Endothelial cell of umbilical vein (primary cell): ENCODE results near the gene ATXN7L2.

ENCODE experiments used
- EZH2 ChIP-seq: IDR thresholded peaks from 2 replicates; pipeline ENCODE4 v1.6.1; 2012; ENCODE audit warnings: borderline replicate concordance, low read depth, mild to moderate bottlenecking, moderate library complexity, low read length, inconsistent platforms; ENCODE audit not compliant: severe bottlenecking
- FOS ChIP-seq: IDR thresholded peaks from 2 replicates; pipeline ENCODE4 v1.6.1; 2011; ENCODE audit warnings: mild to moderate bottlenecking, low read length, moderate library complexity, borderline replicate concordance; ENCODE audit not compliant: insufficient read depth
- JUN ChIP-seq: IDR thresholded peaks from 2 replicates; pipeline ENCODE4 v1.6.1; 2011; ENCODE audit warnings: borderline replicate concordance, low read depth; ENCODE audit not compliant: insufficient read length, insufficient read depth
- POLR2A ChIP-seq: IDR thresholded peaks from 2 replicates; pipeline ENCODE4 v1.6.1; 2012; ENCODE audit warnings: low read depth, mild to moderate bottlenecking, control low read depth, low read length
- POLR2AphosphoS5 ChIP-seq: IDR thresholded peaks from 2 replicates; pipeline ENCODE4 v1.6.1; 2012; ENCODE audit warnings: low read depth, mild to moderate bottlenecking, control low read depth, low read length, moderate library complexity; ENCODE audit not compliant: insufficient read depth
- TF ChIP-seq, protein P1 (sequence below): IDR thresholded peaks from 2 replicates; pipeline ENCODE4 v1.6.1; 2011; ENCODE audit not compliant: insufficient read depth, insufficient read length
- TF ChIP-seq, protein P2 (sequence below), 2 donors: IDR thresholded peaks; 1 replicate in 1 of 2; 2 replicates in 1 of 2; pipeline ENCODE4 v1.5.1; 2011; ENCODE audit warnings: low read length in 2 of 2, mild to moderate bottlenecking in 2 of 2, moderate library complexity in 2 of 2, control low read depth in 1 of 2, inconsistent platforms in 1 of 2, low read depth in 1 of 2; ENCODE audit not compliant: insufficient read depth in 1 of 2; ENCODE audit errors: extremely low read depth in 1 of 2

- TF ChIP-seq, protein P1, sequence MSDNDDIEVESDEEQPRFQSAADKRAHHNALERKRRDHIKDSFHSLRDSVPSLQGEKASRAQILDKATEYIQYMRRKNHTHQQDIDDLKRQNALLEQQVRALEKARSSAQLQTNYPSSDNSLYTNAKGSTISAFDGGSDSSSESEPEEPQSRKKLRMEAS = no peak
- TF ChIP-seq, protein P2, sequence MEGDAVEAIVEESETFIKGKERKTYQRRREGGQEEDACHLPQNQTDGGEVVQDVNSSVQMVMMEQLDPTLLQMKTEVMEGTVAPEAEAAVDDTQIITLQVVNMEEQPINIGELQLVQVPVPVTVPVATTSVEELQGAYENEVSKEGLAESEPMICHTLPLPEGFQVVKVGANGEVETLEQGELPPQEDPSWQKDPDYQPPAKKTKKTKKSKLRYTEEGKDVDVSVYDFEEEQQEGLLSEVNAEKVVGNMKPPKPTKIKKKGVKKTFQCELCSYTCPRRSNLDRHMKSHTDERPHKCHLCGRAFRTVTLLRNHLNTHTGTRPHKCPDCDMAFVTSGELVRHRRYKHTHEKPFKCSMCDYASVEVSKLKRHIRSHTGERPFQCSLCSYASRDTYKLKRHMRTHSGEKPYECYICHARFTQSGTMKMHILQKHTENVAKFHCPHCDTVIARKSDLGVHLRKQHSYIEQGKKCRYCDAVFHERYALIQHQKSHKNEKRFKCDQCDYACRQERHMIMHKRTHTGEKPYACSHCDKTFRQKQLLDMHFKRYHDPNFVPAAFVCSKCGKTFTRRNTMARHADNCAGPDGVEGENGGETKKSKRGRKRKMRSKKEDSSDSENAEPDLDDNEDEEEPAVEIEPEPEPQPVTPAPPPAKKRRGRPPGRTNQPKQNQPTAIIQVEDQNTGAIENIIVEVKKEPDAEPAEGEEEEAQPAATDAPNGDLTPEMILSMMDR (IDR thresholded peaks at IDR 0.05; ENCODE audit: extremely low read depth in 1 of 2, insufficient read depth in 1 of 2, low read depth in 1 of 2, low read length in 2 of 2) = no peak
- TF ChIP-seq FOS (no peak), EZH2 (no peak), POLR2A (no peak), POLR2AphosphoS5 (no peak), JUN (no peak)
Measured at GRCh38 chr1:109508873-109509175, 25.1 kb downstream of the ATXN7L2 start.
